Muscle of back (tissue), 11 donors: ENCODE results near the gene PLA2G6. TPM values are rescaled to one million over a fixed set of nuclear protein-coding genes. Genes with fewer than 3 reads are reported as not detected.

Experiments
- DNase-seq, 3 donors: peaks; one replicate each; pipeline versions ENCODE4 v3.0.0 to v3.0.0-alpha.2; 2013
- polyA plus RNA-seq, 10 donors: library from polyadenylated mRNA; unstranded; fragments of 120-200 nt; gene quantifications; one replicate each; pipeline ENCODE4 v1.2.1, GENCODE V29; 2013; ENCODE audit not compliant: insufficient read length in 10 of 10

Gene PLA2G6
- polyA plus RNA-seq, 10 donors = 7.3 to 14.9 (median 10.4) TPM

GRCh38 chr22:38111925-38112355, 69.7 kb downstream of the PLA2G6 start:
- DNase-seq = no peak

GRCh38 chr22:38110863-38111852, 70.5 kb downstream of the PLA2G6 start:
- DNase-seq = no peak

GRCh38 chr22:38110008-38110862, 71.4 kb downstream of the PLA2G6 start, which contains the start of gene BAIAP2L2:
BAIAP2L2 (minus strand) TSS chr22:38110684; CDS start chr22:38110525, 159 bp downstream.
- DNase-seq = no peak

GRCh38 chr22:38109371-38110001, 72.1 kb downstream of the PLA2G6 start:
- no peak for DNase-seq

GRCh38 chr22:38108561-38109319, 72.9 kb downstream of the PLA2G6 start:
- no peak for DNase-seq

GRCh38 chr22:38107692-38108515, 73.7 kb downstream of the PLA2G6 start:
- DNase-seq = peak in 1 of 3 donors; percentile 49

GRCh38 chr22:38106814-38107578, 74.6 kb downstream of the PLA2G6 start:
- no peak for DNase-seq

- no peak for DNase-seq
Measured at GRCh38 chr22:38104084-38104483, 77.5 kb downstream of the PLA2G6 start.

GRCh38 chr22:38103641-38104040, 78.0 kb downstream of the PLA2G6 start:
- no peak for DNase-seq

- DNase-seq = no peak
Measured at GRCh38 chr22:38098410-38099249, 83.0 kb downstream of the PLA2G6 start.

GRCh38 chr22:38097557-38098409, 83.8 kb downstream of the PLA2G6 start:
- DNase-seq = peak in 1 of 3 donors; percentile 54

GRCh38 chr22:38097058-38097457, 84.6 kb downstream of the PLA2G6 start:
- DNase-seq = no peak

GRCh38 chr22:38089474-38089851, 92.2 kb downstream of the PLA2G6 start:
- DNase-seq = no peak

- DNase-seq = peak in 1 of 3 donors; percentile 51
Measured at GRCh38 chr22:38088629-38089473, 92.8 kb downstream of the PLA2G6 start.

GRCh38 chr22:38087855-38088254, 93.8 kb downstream of the PLA2G6 start:
- DNase-seq = no peak

GRCh38 chr22:38086942-38087341, 94.7 kb downstream of the PLA2G6 start:
- no peak for DNase-seq
